Measurements from ENCODE around the gene PTGER2.

DNA sequence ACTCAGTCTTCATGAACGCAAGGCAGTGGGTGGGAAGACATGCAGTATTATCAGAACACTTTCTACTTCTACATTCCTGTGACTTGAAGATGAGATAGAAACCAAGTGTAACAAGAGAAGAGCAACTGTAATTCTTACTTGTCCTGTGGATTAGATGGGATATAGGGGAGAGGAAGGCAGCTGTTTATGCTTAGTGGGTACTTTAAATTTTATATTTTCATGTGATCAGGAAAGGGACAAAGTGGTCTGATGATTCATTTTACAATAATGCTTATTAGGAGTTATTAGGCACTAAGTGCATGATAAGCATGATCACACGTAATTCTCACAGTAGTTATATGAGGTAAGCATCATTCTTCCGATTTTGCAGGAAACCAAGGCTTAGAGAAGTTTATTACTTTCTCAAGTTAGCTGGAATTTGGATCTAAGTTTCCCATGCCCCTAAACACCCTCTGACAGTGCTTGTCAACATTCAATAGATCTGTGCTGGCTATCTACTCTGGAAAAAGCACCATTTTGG is 52.7 kb downstream of the PTGER2 start:
- TF ChIP-seq, protein P1, sequence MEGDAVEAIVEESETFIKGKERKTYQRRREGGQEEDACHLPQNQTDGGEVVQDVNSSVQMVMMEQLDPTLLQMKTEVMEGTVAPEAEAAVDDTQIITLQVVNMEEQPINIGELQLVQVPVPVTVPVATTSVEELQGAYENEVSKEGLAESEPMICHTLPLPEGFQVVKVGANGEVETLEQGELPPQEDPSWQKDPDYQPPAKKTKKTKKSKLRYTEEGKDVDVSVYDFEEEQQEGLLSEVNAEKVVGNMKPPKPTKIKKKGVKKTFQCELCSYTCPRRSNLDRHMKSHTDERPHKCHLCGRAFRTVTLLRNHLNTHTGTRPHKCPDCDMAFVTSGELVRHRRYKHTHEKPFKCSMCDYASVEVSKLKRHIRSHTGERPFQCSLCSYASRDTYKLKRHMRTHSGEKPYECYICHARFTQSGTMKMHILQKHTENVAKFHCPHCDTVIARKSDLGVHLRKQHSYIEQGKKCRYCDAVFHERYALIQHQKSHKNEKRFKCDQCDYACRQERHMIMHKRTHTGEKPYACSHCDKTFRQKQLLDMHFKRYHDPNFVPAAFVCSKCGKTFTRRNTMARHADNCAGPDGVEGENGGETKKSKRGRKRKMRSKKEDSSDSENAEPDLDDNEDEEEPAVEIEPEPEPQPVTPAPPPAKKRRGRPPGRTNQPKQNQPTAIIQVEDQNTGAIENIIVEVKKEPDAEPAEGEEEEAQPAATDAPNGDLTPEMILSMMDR (conservative IDR thresholded peaks at IDR 0.05; ENCODE audit: low read length): no peak
- no peak for TF ChIP-seq EZH2phosphoT487 (IDR thresholded peaks at IDR 0.05; ENCODE audit: borderline replicate concordance)
